ENCODE data around the gene SLC25A20.

SLC25A20 gene

DNA sequence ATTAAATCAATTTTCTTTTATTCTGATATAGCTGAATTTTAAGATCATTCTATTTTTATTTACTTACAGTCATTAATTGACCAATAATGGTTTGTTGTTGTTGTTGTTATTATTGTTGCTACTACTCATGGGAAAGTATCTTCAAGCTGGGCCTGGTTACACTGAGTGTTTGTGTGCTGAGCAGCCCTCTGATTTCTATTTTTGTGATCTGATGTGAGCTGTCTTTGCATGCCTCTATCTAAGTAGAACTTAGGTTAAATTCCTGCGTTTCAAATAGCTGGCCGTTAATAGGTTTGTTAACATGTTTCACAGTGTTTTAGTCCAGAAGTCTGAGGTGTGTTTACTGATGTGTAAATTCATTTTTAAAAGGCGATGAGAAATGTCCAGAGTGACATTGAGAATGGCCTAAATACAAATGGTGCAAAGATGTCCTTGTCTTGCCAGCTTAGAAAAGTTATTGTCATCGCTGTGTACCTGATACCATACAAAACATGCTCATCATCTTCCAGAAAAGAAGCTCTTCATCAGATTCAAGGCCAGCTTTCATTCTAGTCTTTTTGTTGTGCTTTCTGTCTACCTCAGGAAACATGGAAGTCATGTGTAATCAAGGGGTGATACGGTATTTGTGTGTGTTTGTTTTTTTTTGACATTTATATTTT lies 35.8 kb upstream of the SLC25A20 start:
- TF ChIP-seq, protein P1, sequence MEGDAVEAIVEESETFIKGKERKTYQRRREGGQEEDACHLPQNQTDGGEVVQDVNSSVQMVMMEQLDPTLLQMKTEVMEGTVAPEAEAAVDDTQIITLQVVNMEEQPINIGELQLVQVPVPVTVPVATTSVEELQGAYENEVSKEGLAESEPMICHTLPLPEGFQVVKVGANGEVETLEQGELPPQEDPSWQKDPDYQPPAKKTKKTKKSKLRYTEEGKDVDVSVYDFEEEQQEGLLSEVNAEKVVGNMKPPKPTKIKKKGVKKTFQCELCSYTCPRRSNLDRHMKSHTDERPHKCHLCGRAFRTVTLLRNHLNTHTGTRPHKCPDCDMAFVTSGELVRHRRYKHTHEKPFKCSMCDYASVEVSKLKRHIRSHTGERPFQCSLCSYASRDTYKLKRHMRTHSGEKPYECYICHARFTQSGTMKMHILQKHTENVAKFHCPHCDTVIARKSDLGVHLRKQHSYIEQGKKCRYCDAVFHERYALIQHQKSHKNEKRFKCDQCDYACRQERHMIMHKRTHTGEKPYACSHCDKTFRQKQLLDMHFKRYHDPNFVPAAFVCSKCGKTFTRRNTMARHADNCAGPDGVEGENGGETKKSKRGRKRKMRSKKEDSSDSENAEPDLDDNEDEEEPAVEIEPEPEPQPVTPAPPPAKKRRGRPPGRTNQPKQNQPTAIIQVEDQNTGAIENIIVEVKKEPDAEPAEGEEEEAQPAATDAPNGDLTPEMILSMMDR (conservative IDR thresholded peaks at IDR 0.05): no peak
- TF ChIP-seq ZFX (IDR thresholded peaks at IDR 0.05): no peak
- H3K27ac ChIP-seq: no peak overlapping the region

GRCh38 chr3:48931944-48932580 lies 33.4 kb upstream of the SLC25A20 start:
- TF ChIP-seq ZFX (IDR thresholded peaks at IDR 0.05): no peak
- H3K27ac ChIP-seq: no peak overlapping the region

GRCh38 chr3:48930590-48930989 lies 31.9 kb upstream of the SLC25A20 start:
- TF ChIP-seq, protein P1 (conservative IDR thresholded peaks at IDR 0.05): no peak
- TF ChIP-seq ZFX (IDR thresholded peaks at IDR 0.05): no peak
- no peak overlapping the region for H3K27ac ChIP-seq

GRCh38 chr3:48929358-48930035 lies 30.8 kb upstream of the SLC25A20 start:
- TF ChIP-seq, protein P1 (conservative IDR thresholded peaks at IDR 0.05): no peak
- no peak for TF ChIP-seq ZFX (IDR thresholded peaks at IDR 0.05)
- no peak overlapping the region; the same call in 1 of the 2 replicates for H3K27ac ChIP-seq

- H3K27ac ChIP-seq: no peak overlapping the region; the same call in 1 of the 2 replicates
- no peak for TF ChIP-seq ZFX (IDR thresholded peaks at IDR 0.05)
- TF ChIP-seq, protein P1 (conservative IDR thresholded peaks at IDR 0.05): no peak
Observed at GRCh38 chr3:48928679-48929078, 30.0 kb upstream of the SLC25A20 start.

GRCh38 chr3:48927928-48928327 lies 29.2 kb upstream of the SLC25A20 start:
- TF ChIP-seq, protein P1 (conservative IDR thresholded peaks at IDR 0.05): no peak
- TF ChIP-seq ZFX (IDR thresholded peaks at IDR 0.05): no peak
- no peak overlapping the region for H3K27ac ChIP-seq

DNA sequence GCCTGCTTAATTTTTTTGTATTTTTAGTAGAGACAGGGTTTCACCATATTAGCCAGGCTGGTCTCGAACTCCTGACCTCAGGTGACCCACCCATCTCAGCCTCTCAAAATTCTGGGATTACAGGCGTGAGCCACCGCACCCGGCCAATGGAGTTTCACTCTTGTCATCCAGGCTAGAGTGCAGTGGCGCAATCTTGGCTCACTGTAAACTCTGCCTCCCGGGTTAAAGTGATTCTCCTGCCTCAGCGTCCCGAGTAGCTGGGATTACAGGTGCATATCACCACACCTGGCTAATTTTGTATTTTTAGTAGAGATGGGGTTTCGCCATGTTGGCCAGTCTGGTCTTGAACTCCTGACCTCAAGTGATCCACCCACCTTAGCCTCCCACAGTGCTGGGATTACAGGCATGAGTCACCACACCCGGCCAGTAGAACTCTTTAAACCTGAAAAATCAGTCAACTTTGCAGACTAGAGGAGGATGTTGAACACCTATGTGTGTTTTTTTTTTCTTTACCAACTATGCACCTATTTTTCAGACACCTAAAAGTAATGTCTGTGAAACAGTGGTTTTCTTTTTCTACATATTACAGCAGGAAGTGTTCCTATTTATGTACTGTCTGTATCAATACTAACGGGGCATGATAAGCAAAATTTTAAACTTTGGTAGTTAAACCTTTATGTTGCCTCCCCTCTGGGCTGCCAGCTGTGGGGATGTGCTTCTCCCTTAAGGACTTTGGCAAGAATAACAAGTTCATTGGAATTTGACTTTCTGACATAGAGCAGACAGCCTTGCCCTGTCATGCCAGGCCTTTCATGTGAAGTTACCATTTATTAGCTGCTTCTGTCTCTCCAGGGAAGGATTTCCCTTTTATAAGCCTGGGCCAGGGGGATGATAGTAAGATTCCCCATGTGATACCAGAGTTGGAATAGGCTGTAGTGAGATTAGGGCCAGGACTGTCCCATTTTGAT lies 28.0 kb upstream of the SLC25A20 start:
- TF ChIP-seq, protein P1 (conservative IDR thresholded peaks at IDR 0.05): no peak
- no peak for TF ChIP-seq ZFX (IDR thresholded peaks at IDR 0.05)
- H3K27ac ChIP-seq: peak overlapping the region; percentile 39

Measured in C4-2B (cell line).